Measurements from ENCODE around the gene CEND1.

The CEND1 gene

DNA sequence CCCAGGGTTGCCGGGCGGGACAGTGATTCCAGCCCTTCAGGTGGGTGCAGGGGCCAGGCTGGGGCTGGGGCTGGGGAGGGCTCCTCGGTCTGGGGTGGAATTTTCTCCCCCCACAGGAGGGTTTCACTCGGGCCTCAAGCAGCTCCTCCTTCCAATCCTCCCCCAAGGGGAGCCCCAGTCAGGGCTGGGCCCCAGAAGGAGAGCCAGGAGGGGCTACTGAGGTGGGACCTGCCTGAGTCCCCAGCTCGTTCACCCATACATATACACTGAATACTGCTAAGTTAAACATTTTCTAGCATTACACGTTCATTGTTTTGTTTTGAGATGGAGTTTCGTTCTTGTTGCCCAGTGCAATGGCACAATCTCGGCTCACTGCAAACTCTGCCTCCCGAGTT is 36.3 kb upstream of the CEND1 start:
- H3K27me3 ChIP-seq (replicated peaks; ENCODE audit: control insufficient read depth, insufficient read depth, low read length) = no peaks in the 10 kb centered on the region
- peaks cover 39% of the 10 kb centered on the region for H3K4me1 ChIP-seq (ENCODE audit: control insufficient read depth, insufficient read depth, low read length)
- H3K9me3 ChIP-seq (ENCODE audit: control insufficient read depth, low read length) = no peaks in the 10 kb centered on the region
- no peak overlapping the region for H3K4me3 ChIP-seq (ENCODE audit: low read length)
- H3K9ac ChIP-seq (ENCODE audit: low read length) = peak overlapping the region; percentile 20
- H3K36me3 ChIP-seq (ENCODE audit: control insufficient read depth, insufficient read depth, low read length, severe bottlenecking) = peaks cover 46% of the 10 kb centered on the region
- DNase-seq (ENCODE audit: low read depth) = no peak

DNA sequence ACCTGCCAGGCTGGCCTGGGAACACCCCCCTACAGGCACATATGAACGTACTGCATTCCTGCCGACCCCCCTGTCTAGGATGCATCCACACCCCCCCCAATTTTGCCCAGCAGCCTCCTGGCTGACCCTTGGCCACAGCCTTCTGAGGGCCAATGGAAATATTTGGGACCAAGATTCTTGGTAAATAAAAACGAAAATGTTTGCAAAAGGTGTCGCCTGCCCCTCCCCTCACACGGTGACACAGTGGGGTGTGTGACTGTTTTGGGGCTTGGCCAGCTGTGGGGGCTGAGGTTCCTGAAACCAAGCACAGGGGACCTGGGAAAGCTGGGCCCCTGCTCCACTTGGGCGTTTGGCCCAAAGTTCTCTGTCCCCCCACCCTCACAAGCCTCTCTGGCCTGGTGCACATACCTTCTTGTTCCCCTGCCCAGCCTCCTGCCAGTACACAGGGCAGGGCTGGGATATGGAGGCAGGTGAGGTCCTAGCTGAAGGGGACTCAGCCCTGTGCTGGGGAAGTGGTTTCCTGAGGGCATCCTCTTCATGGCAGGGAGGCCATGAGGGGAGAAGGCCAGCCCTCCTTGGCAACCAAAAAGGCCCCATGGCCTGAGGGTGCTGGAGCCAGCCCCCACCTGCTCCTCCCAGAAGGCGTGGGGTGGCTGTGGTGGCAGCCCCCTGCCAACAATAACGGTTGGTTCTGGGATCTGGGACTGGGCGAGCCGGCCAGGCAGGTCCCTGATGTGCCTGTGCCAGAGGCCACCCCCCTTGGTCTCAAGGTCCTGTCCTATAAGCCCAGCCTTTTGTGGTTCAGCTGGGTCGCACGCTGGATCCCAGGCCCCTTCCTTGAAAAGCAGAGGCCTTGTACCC is 35.7 kb upstream of the CEND1 start:
- no peaks in the 10 kb centered on the region for H3K27me3 ChIP-seq (replicated peaks; ENCODE audit: control insufficient read depth, insufficient read depth, low read length)
- no peak for DNase-seq (ENCODE audit: low read depth)
- H3K4me3 ChIP-seq (ENCODE audit: low read length) = no peak overlapping the region
- no peaks in the 10 kb centered on the region for H3K9me3 ChIP-seq (ENCODE audit: control insufficient read depth, low read length)
- peaks cover 52% of the 10 kb centered on the region for H3K36me3 ChIP-seq (ENCODE audit: control insufficient read depth, insufficient read depth, low read length, severe bottlenecking)
- peak overlapping the region; percentile 20 for H3K9ac ChIP-seq (ENCODE audit: low read length)
- peaks cover 41% of the 10 kb centered on the region for H3K4me1 ChIP-seq (ENCODE audit: control insufficient read depth, insufficient read depth, low read length)

DNA sequence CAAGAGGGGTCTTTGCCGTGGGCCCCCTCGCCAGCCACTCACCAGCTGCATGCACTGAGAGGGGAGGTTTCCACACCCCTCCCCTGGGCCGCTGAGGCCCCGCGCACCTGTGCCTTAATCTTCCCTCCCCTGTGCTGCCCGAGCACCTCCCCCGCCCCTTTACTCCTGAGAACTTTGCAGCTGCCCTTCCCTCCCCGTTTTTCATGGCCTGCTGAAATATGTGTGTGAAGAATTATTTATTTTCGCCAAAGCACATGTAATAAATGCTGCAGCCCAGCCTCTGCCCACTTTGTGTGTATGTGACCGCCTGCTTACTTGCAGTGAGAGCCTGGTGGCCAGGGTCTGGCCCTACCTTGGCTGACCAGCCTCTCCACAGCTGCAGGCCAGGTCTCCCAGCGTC is 35.1 kb upstream of the CEND1 start:
- H3K9ac ChIP-seq (ENCODE audit: low read length) = peak overlapping the region; percentile 20
- no peak for DNase-seq (ENCODE audit: low read depth)

DNA sequence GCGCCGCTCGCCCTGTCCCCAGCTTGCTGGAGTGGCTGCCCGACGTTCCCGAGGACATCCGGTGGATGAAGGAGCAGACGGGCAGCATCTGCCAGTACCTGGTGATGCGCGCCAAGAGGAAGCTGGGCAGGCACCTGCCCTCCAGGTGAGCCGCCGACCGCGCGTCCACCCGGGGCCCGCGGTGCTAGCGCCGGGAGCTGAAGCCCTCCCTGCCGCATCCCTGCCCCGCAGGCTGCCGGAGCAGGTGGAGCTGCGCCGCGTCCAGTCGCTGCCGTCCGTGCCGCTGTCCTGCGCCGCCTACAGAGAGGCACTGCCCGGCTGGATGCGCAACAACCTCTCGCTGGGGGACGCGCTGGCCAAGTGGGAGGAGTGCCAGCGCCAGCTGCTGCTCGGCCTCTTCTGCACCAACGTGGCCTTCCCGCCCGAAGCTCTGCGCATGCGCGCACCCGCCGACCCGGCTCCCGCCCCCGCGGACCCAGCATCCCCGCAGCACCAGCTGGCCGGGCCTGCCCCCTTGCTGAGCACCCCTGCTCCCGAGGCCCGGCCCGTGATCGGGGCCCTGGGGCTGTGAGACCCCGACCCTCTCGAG is 34.5 kb upstream of the CEND1 start:
- no peaks in the 10 kb centered on the region for H3K27me3 ChIP-seq (replicated peaks; ENCODE audit: control insufficient read depth, insufficient read depth, low read length)
- H3K36me3 ChIP-seq (ENCODE audit: control insufficient read depth, insufficient read depth, low read length, severe bottlenecking) = peaks cover 58% of the 10 kb centered on the region
- H3K9me3 ChIP-seq (ENCODE audit: control insufficient read depth, low read length) = no peaks in the 10 kb centered on the region
- no peak overlapping the region for H3K9ac ChIP-seq (ENCODE audit: low read length)
- peaks cover 34% of the 10 kb centered on the region for H3K4me1 ChIP-seq (ENCODE audit: control insufficient read depth, insufficient read depth, low read length)
- H3K4me3 ChIP-seq (ENCODE audit: low read length) = no peak overlapping the region
- no peak for DNase-seq (ENCODE audit: low read depth)

More for the DNA sequence above, 35.1 kb upstream of the CEND1 start:
- Histone ChIP-seq H3K4me1 (ENCODE audit: control insufficient read depth, insufficient read depth, low read length) (peaks cover 39% of the 10 kb centered on the region), H3K36me3 (ENCODE audit: control insufficient read depth, insufficient read depth, low read length, severe bottlenecking) (peaks cover 58% of the 10 kb centered on the region), H3K9me3 (ENCODE audit: control insufficient read depth, low read length) (no peaks in the 10 kb centered on the region), H3K27me3 (replicated peaks; ENCODE audit: control insufficient read depth, insufficient read depth, low read length) (no peaks in the 10 kb centered on the region), H3K4me3 (ENCODE audit: low read length) (no peak overlapping the region)

DNA sequence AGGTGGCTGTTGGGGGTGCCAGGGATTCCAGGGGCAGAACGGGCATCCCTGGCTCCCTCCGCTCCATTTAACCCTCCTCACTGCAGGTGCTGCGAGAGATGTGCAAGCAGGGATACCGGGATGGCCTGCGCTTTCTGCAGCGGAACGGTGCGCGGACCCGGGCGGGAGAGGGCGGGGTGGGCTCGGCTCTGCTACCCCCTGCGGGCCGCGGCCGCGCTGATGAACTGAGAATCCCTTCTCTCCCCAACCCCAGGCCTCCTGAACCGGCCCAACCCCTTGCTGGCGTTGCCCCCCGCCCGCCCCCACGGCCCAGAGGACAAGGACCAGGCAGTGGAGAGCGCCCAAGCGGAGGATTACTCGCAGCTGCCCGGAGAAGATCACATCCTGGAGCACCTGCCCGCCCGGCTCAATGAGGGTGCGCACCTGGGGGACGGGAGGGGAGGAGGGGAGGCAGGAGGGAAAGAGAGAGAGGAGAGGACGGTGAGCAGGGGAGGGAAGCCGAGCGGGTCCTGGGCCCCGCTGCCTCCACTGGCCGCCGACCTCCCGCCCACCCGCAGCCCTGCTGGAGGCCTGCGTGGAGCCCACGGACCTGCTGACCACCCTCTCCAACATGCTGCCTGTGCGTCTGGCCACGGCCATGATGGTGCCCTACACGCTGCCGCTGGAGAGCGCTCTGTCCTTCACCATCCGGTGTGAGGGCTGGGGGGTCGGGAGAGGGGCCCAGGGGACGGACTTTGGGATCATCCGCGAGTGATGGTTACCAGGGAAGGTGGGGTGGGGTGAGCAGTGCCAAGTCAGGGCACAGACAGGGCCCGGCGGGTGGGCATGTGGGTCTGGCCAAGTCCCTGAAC is 33.8 kb upstream of the CEND1 start:
- peaks cover 58% of the 10 kb centered on the region for H3K36me3 ChIP-seq (ENCODE audit: control insufficient read depth, insufficient read depth, low read length, severe bottlenecking)
- DNase-seq (ENCODE audit: low read depth) = no peak
- no peak overlapping the region for H3K4me3 ChIP-seq (ENCODE audit: low read length)
- no peaks in the 10 kb centered on the region for H3K27me3 ChIP-seq (replicated peaks; ENCODE audit: control insufficient read depth, insufficient read depth, low read length)
- H3K4me1 ChIP-seq (ENCODE audit: control insufficient read depth, insufficient read depth, low read length) = peaks cover 27% of the 10 kb centered on the region
- H3K9me3 ChIP-seq (ENCODE audit: control insufficient read depth, low read length) = no peaks in the 10 kb centered on the region
- peak overlapping the region; percentile 99 for H3K9ac ChIP-seq (ENCODE audit: low read length)

DNA sequence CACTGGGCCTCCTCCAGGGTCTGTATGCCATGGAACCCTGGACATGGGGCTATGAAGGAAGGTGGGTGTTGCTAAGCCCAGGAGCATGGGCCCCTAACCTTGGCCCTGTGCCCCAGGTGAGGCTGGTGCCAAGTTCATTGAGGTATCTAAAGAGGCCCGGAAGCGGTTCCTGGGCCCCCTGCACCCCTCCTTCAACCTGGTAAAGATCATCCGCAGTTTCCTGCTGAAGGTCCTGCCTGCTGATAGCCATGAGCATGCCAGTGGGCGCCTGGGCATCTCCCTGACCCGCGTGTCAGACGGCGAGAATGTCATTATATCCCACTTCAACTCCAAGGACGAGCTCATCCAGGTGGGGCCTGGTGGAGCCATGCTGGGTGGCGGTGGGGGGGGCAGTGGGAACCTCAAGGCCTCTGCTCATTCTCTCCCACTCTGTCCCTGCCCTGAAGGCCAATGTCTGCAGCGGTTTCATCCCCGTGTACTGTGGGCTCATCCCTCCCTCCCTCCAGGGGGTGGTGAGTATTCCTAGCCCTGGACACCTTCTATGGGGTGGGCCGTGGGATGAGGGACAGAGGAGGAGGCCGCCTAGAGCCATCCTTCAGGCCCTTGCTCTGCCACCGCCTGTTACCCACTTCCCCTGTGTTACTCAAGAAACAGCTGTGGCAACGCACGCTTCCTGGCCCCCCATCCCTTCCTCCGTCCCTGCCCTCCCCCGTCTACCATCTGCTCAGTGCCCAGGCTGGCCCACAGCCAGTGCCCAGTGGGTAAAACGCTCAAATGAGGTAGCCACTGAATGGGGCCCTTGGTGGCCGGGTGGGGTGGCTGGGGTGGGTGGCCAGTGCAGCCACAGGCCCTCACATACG is 31.9 kb upstream of the CEND1 start:
- Histone ChIP-seq H3K4me3 (ENCODE audit: low read length) (peak overlapping the region; percentile 94), H3K9me3 (ENCODE audit: control insufficient read depth, low read length) (no peaks in the 10 kb centered on the region), H3K36me3 (ENCODE audit: control insufficient read depth, insufficient read depth, low read length, severe bottlenecking) (peaks cover 58% of the 10 kb centered on the region), H3K9ac (ENCODE audit: low read length) (peak overlapping the region; percentile 99), H3K4me1 (ENCODE audit: control insufficient read depth, insufficient read depth, low read length) (peaks cover 32% of the 10 kb centered on the region), H3K27me3 (replicated peaks; ENCODE audit: control insufficient read depth, insufficient read depth, low read length) (no peaks in the 10 kb centered on the region)
- DNase-seq (ENCODE audit: low read depth) = no peak

DNA sequence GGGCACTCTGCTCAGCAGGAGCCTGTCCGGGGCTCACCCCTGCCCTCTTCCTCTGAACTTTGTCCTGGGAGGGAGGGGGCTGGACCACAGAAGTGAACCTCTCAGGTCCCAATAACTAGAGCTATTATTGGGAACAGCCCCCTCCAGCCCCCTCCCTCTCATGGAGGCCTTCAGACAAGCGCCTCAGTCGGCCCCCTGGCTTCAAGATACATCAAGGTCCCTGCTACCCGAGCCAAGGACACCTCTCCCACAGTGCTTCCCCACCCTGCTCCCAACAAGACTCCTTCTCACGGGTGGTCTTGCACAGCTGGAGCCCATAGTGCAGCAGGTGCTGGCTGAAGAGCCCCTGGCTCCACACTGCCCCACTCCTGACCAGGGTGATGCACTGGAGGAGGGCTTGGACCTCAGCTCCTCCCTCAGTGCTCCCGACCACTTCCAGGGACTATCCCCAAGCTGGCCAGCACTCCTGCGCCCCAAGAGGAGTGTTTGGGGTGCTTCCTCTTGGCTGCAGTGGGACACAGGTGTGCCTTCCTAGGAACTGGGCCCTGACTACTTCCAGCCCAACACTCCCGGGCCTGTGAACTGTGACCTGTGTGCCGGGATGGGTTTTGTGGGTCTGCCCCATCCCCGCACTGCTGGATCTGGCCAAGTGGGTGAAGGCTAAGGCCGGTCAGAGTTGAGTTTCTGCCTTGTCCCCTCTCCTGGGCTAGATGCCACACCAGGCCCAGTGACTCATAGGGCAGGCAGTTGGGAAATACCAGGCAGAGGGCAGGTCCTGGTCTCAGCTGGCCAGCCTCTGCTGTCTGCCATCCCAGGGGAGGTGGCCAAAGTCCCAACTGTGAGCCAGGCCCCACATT is 31.0 kb upstream of the CEND1 start:
- Histone ChIP-seq H3K4me3 (ENCODE audit: low read length) (peak overlapping the region; percentile 94), H3K4me1 (ENCODE audit: control insufficient read depth, insufficient read depth, low read length) (peaks cover 36% of the 10 kb centered on the region), H3K9ac (ENCODE audit: low read length) (peak overlapping the region; percentile 99), H3K27me3 (replicated peaks; ENCODE audit: control insufficient read depth, insufficient read depth, low read length) (no peaks in the 10 kb centered on the region), H3K9me3 (ENCODE audit: control insufficient read depth, low read length) (no peaks in the 10 kb centered on the region), H3K36me3 (ENCODE audit: control insufficient read depth, insufficient read depth, low read length, severe bottlenecking) (peaks cover 58% of the 10 kb centered on the region)
- DNase-seq (ENCODE audit: low read depth) = peak; percentile 87

DNA sequence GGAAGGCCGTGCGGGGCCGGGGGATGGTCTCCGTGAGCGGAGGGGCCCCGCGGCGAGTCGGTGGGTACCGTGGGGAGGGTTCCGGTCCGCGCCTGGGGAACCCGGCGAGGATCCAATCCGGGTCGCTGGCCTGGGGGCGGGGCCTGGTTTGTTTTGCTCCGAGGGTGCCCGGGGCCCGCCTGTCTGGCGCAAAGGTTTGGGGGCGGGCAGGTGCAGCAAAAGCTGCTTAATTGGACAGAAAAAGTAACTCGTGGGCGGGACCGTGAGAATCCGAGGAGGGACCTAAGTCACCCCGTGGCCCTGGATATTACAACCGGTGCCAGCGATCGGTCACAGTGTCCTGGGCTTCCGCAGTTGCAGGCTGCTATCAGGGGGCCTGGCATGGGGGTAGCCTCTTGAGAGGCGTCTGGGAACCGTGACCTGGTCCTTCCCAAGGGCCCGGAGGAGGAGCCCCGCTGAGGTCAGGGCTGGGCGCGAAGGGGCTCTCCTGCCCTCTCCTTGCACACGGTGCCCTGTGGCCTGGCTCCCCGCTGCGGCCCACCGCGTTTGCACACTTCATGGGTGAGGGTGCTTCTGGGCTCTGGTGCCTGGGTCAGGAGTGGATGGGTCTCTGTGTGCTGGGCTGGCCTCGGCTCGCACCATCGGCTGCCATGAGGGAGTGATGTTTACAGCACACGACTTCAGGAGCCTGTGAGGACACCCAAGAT is 30.2 kb upstream of the CEND1 start:
- DNase-seq (ENCODE audit: low read depth) = peak; percentile 80
- Histone ChIP-seq H3K9me3 (ENCODE audit: control insufficient read depth, low read length) (no peaks in the 10 kb centered on the region), H3K27me3 (replicated peaks; ENCODE audit: control insufficient read depth, insufficient read depth, low read length) (no peaks in the 10 kb centered on the region), H3K4me3 (ENCODE audit: low read length) (peak overlapping the region; percentile 94), H3K36me3 (ENCODE audit: control insufficient read depth, insufficient read depth, low read length, severe bottlenecking) (peaks cover 51% of the 10 kb centered on the region), H3K4me1 (ENCODE audit: control insufficient read depth, insufficient read depth, low read length) (peaks cover 32% of the 10 kb centered on the region), H3K9ac (ENCODE audit: low read length) (peak overlapping the region; percentile 99)

DNA sequence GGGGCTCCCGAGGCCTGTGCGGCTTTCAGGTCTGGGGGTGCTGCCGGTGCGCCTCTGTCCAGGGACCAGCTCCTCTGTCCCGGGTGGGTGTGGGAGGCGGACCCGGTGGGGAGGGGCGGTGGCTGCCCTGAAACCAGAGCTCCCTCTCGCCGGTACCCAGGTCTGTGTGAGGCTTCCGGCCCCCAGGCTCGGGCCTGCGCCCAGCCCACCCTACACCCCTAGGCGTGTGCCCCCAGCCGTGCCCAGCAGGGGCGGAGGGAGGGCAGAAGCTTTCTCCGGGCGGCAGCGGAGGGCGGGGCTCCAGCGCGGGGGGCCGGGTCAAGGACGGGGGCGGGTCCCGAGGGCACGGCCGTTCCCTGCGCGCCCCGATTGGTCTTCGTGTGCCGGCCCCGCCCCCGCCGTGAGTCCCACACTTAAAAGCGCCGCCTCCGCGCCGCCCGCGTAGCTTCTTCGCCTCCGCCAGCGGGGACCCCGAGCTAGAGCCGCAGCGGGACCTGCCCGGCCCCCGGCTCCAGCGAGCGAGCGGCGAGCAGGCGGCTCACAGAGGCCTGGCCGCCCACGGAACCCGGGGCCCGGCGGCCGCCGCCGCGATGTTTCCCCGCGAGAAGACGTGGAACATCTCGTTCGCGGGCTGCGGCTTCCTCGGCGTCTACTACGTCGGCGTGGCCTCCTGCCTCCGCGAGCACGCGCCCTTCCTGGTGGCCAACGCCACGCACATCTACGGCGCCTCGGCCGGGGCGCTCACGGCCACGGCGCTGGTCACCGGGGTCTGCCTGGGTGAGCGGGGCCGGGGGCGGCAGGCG is 29.4 kb upstream of the CEND1 start:
- H3K9me3 ChIP-seq (ENCODE audit: control insufficient read depth, low read length) = no peaks in the 10 kb centered on the region
- DNase-seq (ENCODE audit: low read depth) = peak; percentile 97
- H3K4me1 ChIP-seq (ENCODE audit: control insufficient read depth, insufficient read depth, low read length) = peaks cover 31% of the 10 kb centered on the region

More for the DNA sequence above, 29.4 kb upstream of the CEND1 start:
- Histone ChIP-seq H3K4me3 (ENCODE audit: low read length) (peak overlapping the region; percentile 94), H3K27me3 (replicated peaks; ENCODE audit: control insufficient read depth, insufficient read depth, low read length) (no peaks in the 10 kb centered on the region), H3K9ac (ENCODE audit: low read length) (peak overlapping the region; percentile 99), H3K36me3 (ENCODE audit: control insufficient read depth, insufficient read depth, low read length, severe bottlenecking) (peaks cover 43% of the 10 kb centered on the region)
